IPS DF 6.9 (cell line): ENCODE measurements around the gene NFKB2.

Source experiments
- DNase-seq: peaks from one replicate; pipeline ENCODE4 v3.0.0-alpha.2; 2013; ENCODE audit warnings: low read depth, low spot score
- H3K27ac ChIP-seq: one replicate; pipeline ENCODE4 v1.5.1; 2013; ENCODE audit warnings: low read length, control low read depth
- H3K27me3 ChIP-seq: 2 replicates; pipeline ENCODE4 v1.6.1; 2013; ENCODE audit warnings: mild to moderate bottlenecking, low read length; ENCODE audit not compliant: control insufficient read depth, insufficient read depth
- H3K36me3 ChIP-seq: 2 replicates; pipeline ENCODE4 v1.6.1; 2013; ENCODE audit warnings: low read length; ENCODE audit not compliant: control insufficient read depth, insufficient read depth
- H3K4me1 ChIP-seq: 2 replicates; pipeline ENCODE4 v1.6.1; 2013; ENCODE audit warnings: low read length; ENCODE audit not compliant: control insufficient read depth, insufficient read depth
- H3K4me3 ChIP-seq: 2 replicates; pipeline ENCODE4 v1.5.1; 2013; ENCODE audit warnings: mild to moderate bottlenecking, low read length
- H3K9me3 ChIP-seq: 2 replicates; pipeline ENCODE4 v1.6.1; 2013; ENCODE audit warnings: low read length, inconsistent platforms; ENCODE audit not compliant: control insufficient read depth, insufficient read depth
- WGBS: extraction: QIAGEN DNeasy Blood & Tissue Kit; methylation state at CpG from one replicate; pipeline ENCODE4 v1.1.7; 2013; ENCODE audit warnings: mixed read lengths, missing lambda C conversion rate; ENCODE audit not compliant: insufficient read length, insufficient coverage; 5-methylcytosine and 5-hydroxymethylcytosine counted together

NFKB2 gene

GRCh38 chr10:102401735-102402511, 6.4 kb downstream of the NFKB2 start:
- WGBS: no CpG with 5 or more reads among the region's 18 CpGs
- Histone ChIP-seq H3K4me1 (peaks cover 3% of the 10 kb centered on the region; the same call in 1 of the 2 replicates), H3K9me3 (no peaks in the 10 kb centered on the region), H3K4me3 (no peak overlapping the region), H3K36me3 (no peaks in the 10 kb centered on the region; the same call in 1 of the 2 replicates), H3K27me3 (no peaks in the 10 kb centered on the region), H3K27ac (no peak overlapping the region)
- no peak for DNase-seq

- no peaks in the 10 kb centered on the region; the same call in 1 of the 2 replicates for H3K27me3 ChIP-seq
- no peaks in the 10 kb centered on the region for H3K9me3 ChIP-seq
- H3K27ac ChIP-seq: no peak overlapping the region
- no CpG with 5 or more reads among the region's 5 CpGs for WGBS
- DNase-seq: no peak
- H3K4me3 ChIP-seq: no peak overlapping the region
- no peaks in the 10 kb centered on the region; the same call in 1 of the 2 replicates for H3K36me3 ChIP-seq
- H3K4me1 ChIP-seq: peaks cover 3% of the 10 kb centered on the region; the same call in 1 of the 2 replicates
Observed at GRCh38 chr10:102402512-102402896, 7.0 kb downstream of the NFKB2 start.

- Histone ChIP-seq H3K27me3 (peaks cover 2% of the 10 kb centered on the region; the same call in 1 of the 2 replicates), H3K4me1 (peaks cover 4% of the 10 kb centered on the region; the same call in 1 of the 2 replicates), H3K27ac (no peak overlapping the region), H3K9me3 (no peaks in the 10 kb centered on the region), H3K4me3 (no peak overlapping the region), H3K36me3 (no peaks in the 10 kb centered on the region; the same call in 1 of the 2 replicates)
- WGBS: no CpG with 5 or more reads among the region's 13 CpGs
- DNase-seq: no peak
Observed at GRCh38 chr10:102403115-102403514, 7.6 kb downstream of the NFKB2 start.

- Histone ChIP-seq H3K36me3 (no peaks in the 10 kb centered on the region; the same call in 1 of the 2 replicates), H3K4me1 (peaks cover 7% of the 10 kb centered on the region; the same call in 1 of the 2 replicates), H3K27me3 (peaks cover 8% of the 10 kb centered on the region), H3K4me3 (no peak overlapping the region), H3K9me3 (no peaks in the 10 kb centered on the region), H3K27ac (no peak overlapping the region)
- DNase-seq: no peak
- no CpG with 5 or more reads among the region's 17 CpGs for WGBS
Observed at GRCh38 chr10:102404361-102405107, 9.0 kb downstream of the NFKB2 start.

GRCh38 chr10:102405108-102405571, 9.6 kb downstream of the NFKB2 start:
- Histone ChIP-seq H3K27me3 (peaks cover 14% of the 10 kb centered on the region), H3K27ac (no peak overlapping the region), H3K36me3 (no peaks in the 10 kb centered on the region; the same call in 1 of the 2 replicates), H3K4me3 (no peak overlapping the region), H3K9me3 (no peaks in the 10 kb centered on the region), H3K4me1 (peaks cover 6% of the 10 kb centered on the region; the same call in 1 of the 2 replicates)
- WGBS: no CpG with 5 or more reads among the region's 19 CpGs
- DNase-seq: no peak

- no peak overlapping the region for H3K4me3 ChIP-seq
- no peaks in the 10 kb centered on the region for H3K36me3 ChIP-seq
- H3K27me3 ChIP-seq: peaks cover 16% of the 10 kb centered on the region
- no peaks in the 10 kb centered on the region for H3K9me3 ChIP-seq
- no peak overlapping the region for H3K27ac ChIP-seq
- H3K4me1 ChIP-seq: peaks cover 6% of the 10 kb centered on the region; the same call in 1 of the 2 replicates
- DNase-seq: no peak
- WGBS: no CpG with 5 or more reads among the region's 6 CpGs
Observed at GRCh38 chr10:102405632-102406031, 10.1 kb downstream of the NFKB2 start.

- Histone ChIP-seq H3K36me3 (no peaks in the 10 kb centered on the region), H3K9me3 (no peaks in the 10 kb centered on the region), H3K27me3 (peaks cover 16% of the 10 kb centered on the region), H3K27ac (no peak overlapping the region), H3K4me1 (peaks cover 6% of the 10 kb centered on the region; the same call in 1 of the 2 replicates), H3K4me3 (no peak overlapping the region)
- WGBS: no CpG with 5 or more reads among the region's 2 CpGs
- no peak for DNase-seq
Observed at GRCh38 chr10:102406815-102407214, 11.3 kb downstream of the NFKB2 start.

- H3K4me3 ChIP-seq: no peak overlapping the region
- no peak for DNase-seq
- H3K27ac ChIP-seq: no peak overlapping the region
- H3K27me3 ChIP-seq: peaks cover 16% of the 10 kb centered on the region
- no peaks in the 10 kb centered on the region for H3K9me3 ChIP-seq
- no peaks in the 10 kb centered on the region for H3K36me3 ChIP-seq
- WGBS: no CpG with 5 or more reads among the region's 13 CpGs
- H3K4me1 ChIP-seq: peaks cover 6% of the 10 kb centered on the region; the same call in 1 of the 2 replicates
Observed at GRCh38 chr10:102407425-102408130, 12.1 kb downstream of the NFKB2 start.

GRCh38 chr10:102408131-102408727, 12.7 kb downstream of the NFKB2 start:
- Histone ChIP-seq H3K36me3 (no peaks in the 10 kb centered on the region), H3K4me3 (peak overlapping the region; percentile 40; the same call in 1 of the 2 replicates), H3K27me3 (peaks cover 16% of the 10 kb centered on the region), H3K9me3 (no peaks in the 10 kb centered on the region), H3K4me1 (peaks cover 6% of the 10 kb centered on the region; the same call in 1 of the 2 replicates), H3K27ac (no peak overlapping the region)
- DNase-seq: no peak
- no CpG with 5 or more reads among the region's 14 CpGs for WGBS
